Glutamatergic neuron (in vitro differentiated cells): Measurements from ENCODE around the gene SMAD5. TPM values are rescaled to one million over a fixed set of nuclear protein-coding genes. Genes with fewer than 3 reads are reported as not detected.

Source experiments
- DNase-seq: peaks from one replicate; pipeline ENCODE4 v3.0.0; 2022
- H3K27ac Mint-ChIP-seq: one replicate; pipeline ENCODE4 v1.8.0; 2020; ENCODE audit warnings: mild to moderate bottlenecking, mixed read lengths, inconsistent platforms; ENCODE audit not compliant: unreplicated experiment
- H3K27me3 Mint-ChIP-seq: one replicate; pipeline ENCODE4 v1.8.0; 2020; ENCODE audit warnings: mild to moderate bottlenecking, moderate library complexity, mixed read lengths, inconsistent platforms; ENCODE audit not compliant: unreplicated experiment
- H3K36me3 Mint-ChIP-seq: one replicate; pipeline ENCODE4 v1.8.0; 2020; ENCODE audit warnings: mild to moderate bottlenecking, mixed read lengths, inconsistent platforms; ENCODE audit not compliant: unreplicated experiment
- H3K4me1 Mint-ChIP-seq: one replicate; pipeline ENCODE4 v1.8.0; 2020; ENCODE audit warnings: mild to moderate bottlenecking, low read depth, mixed read lengths, inconsistent platforms; ENCODE audit not compliant: unreplicated experiment
- H3K4me3 Mint-ChIP-seq: one replicate; pipeline ENCODE4 v1.8.0; 2020; ENCODE audit warnings: mild to moderate bottlenecking, mixed read lengths, inconsistent platforms; ENCODE audit not compliant: unreplicated experiment
- H3K9me3 Mint-ChIP-seq: one replicate; pipeline ENCODE4 v1.8.0; 2020; ENCODE audit warnings: mild to moderate bottlenecking, moderate library complexity, mixed read lengths, inconsistent platforms; ENCODE audit not compliant: unreplicated experiment
- total RNA-seq: library from RNA; stranded (reverse); fragmentation: NEBNext Ultra II Directional; extraction: Animal tissue kit (Norgen Biotek cat#: 25700); gene quantifications from one replicate; pipeline ENCODE4 v1.2.1, GENCODE V29; 2021; ENCODE audit not compliant: unreplicated experiment
- TF ChIP-seq, protein P1 (sequence below): fragments of 200-600 bp; sonication (generic); IDR thresholded peaks from one replicate; pipeline ENCODE4 v1.5.0; 2021; ENCODE audit not compliant: partially characterized antibody, unreplicated experiment

Gene SMAD5
- total RNA-seq, 1 donor from 2014 or later = 36.9 TPM

DNA sequence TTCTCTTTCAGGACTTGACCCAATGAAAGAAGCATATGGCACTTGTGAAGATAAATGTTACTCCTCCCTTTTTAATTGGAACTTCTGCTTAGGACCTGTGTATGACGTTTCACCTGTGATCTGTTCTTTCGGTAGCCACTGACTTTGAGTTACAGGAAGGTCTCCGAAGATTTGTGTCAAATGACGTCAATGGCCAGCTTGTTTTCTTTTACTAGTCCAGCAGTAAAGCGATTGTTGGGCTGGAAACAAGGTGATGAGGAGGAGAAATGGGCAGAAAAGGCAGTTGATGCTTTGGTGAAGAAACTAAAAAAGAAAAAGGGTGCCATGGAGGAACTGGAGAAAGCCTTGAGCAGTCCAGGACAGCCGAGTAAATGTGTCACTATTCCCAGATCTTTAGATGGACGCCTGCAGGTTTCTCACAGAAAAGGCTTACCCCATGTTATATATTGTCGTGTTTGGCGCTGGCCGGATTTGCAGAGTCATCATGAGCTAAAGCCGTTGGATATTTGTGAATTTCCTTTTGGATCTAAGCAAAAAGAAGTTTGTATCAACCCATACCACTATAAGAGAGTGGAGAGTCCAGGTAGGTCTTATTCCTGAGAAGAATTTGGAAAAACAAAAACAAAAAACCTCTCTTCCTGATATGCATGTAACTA is 21.1 kb downstream of the SMAD5 start:
- TF ChIP-seq, protein P1, sequence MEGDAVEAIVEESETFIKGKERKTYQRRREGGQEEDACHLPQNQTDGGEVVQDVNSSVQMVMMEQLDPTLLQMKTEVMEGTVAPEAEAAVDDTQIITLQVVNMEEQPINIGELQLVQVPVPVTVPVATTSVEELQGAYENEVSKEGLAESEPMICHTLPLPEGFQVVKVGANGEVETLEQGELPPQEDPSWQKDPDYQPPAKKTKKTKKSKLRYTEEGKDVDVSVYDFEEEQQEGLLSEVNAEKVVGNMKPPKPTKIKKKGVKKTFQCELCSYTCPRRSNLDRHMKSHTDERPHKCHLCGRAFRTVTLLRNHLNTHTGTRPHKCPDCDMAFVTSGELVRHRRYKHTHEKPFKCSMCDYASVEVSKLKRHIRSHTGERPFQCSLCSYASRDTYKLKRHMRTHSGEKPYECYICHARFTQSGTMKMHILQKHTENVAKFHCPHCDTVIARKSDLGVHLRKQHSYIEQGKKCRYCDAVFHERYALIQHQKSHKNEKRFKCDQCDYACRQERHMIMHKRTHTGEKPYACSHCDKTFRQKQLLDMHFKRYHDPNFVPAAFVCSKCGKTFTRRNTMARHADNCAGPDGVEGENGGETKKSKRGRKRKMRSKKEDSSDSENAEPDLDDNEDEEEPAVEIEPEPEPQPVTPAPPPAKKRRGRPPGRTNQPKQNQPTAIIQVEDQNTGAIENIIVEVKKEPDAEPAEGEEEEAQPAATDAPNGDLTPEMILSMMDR = no peak
- no peak overlapping the region for H3K4me3 Mint-ChIP-seq
- peaks cover 13% of the 10 kb centered on the region for H3K36me3 Mint-ChIP-seq
- H3K27ac Mint-ChIP-seq = no peak overlapping the region
- H3K4me1 Mint-ChIP-seq = peaks cover 2% of the 10 kb centered on the region
- H3K9me3 Mint-ChIP-seq = peaks cover 2% of the 10 kb centered on the region
- H3K27me3 Mint-ChIP-seq = no peaks in the 10 kb centered on the region
- DNase-seq = no peak

GRCh38 chr5:136155078-136155477 is 22.4 kb downstream of the SMAD5 start:
- no peaks in the 10 kb centered on the region for H3K27me3 Mint-ChIP-seq
- TF ChIP-seq, protein P1 = no peak
- H3K4me3 Mint-ChIP-seq = no peak overlapping the region
- peaks cover 13% of the 10 kb centered on the region for H3K36me3 Mint-ChIP-seq
- DNase-seq = no peak
- peaks cover 2% of the 10 kb centered on the region for H3K9me3 Mint-ChIP-seq
- no peaks in the 10 kb centered on the region for H3K4me1 Mint-ChIP-seq
- H3K27ac Mint-ChIP-seq = no peak overlapping the region

DNA sequence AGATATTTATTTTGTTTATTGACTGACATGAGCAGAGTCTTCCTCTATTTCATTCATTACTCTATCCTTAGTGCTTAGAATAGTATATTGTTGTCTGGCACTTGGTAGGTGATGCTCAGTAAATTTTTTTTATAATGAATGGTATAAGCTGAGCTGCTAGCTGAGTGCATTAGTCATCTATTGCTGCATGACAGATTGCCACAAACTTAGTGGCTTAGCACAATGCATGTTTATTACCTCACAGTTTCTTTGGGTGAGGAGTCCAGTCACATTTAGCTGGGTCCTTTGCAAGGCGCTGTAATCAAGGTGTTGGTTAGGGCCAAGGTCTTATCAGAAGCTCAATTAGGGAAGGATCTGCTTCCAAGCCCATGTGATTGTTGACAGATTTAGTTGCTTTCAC is 23.1 kb downstream of the SMAD5 start:
- no peak for DNase-seq
- peaks cover 13% of the 10 kb centered on the region for H3K36me3 Mint-ChIP-seq
- peaks cover 2% of the 10 kb centered on the region for H3K9me3 Mint-ChIP-seq
- no peak overlapping the region for H3K4me3 Mint-ChIP-seq
- no peaks in the 10 kb centered on the region for H3K4me1 Mint-ChIP-seq
- H3K27me3 Mint-ChIP-seq = no peaks in the 10 kb centered on the region
- H3K27ac Mint-ChIP-seq = no peak overlapping the region
- TF ChIP-seq, protein P1 = no peak

- peaks cover 2% of the 10 kb centered on the region for H3K9me3 Mint-ChIP-seq
- no peaks in the 10 kb centered on the region for H3K4me1 Mint-ChIP-seq
- H3K4me3 Mint-ChIP-seq = no peak overlapping the region
- TF ChIP-seq, protein P1 = no peak
- no peaks in the 10 kb centered on the region for H3K27me3 Mint-ChIP-seq
- no peak overlapping the region for H3K27ac Mint-ChIP-seq
- H3K36me3 Mint-ChIP-seq = peaks cover 13% of the 10 kb centered on the region
- DNase-seq = no peak
These were observed 24.9 kb downstream of the SMAD5 start for GRCh38 chr5:136157514-136157913.

GRCh38 chr5:136159457-136159856 is 26.8 kb downstream of the SMAD5 start:
- peaks cover 2% of the 10 kb centered on the region for H3K9me3 Mint-ChIP-seq
- no peaks in the 10 kb centered on the region for H3K4me1 Mint-ChIP-seq
- no peak overlapping the region for H3K4me3 Mint-ChIP-seq
- H3K27me3 Mint-ChIP-seq = no peaks in the 10 kb centered on the region
- TF ChIP-seq, protein P1 = no peak
- no peak overlapping the region for H3K27ac Mint-ChIP-seq
- DNase-seq = no peak
- peaks cover 13% of the 10 kb centered on the region for H3K36me3 Mint-ChIP-seq
